Fibroblast of mammary gland (primary cell): ENCODE measurements around the gene RBMS3.
"Not testable (repeated sequence)": the region's sequence is repeated elsewhere in the genome, so short reads cannot be mapped to it uniquely, and the experiment has no call there.

ENCODE experiments used
- DNase-seq: peaks from one replicate; pipeline ENCODE4 v3.0.0-alpha.2; 2010; ENCODE audit warnings: low read depth
- H3K4me3 ChIP-seq: 2 replicates; pipeline ENCODE4 v1.5.1; 2011; ENCODE audit warnings: low read depth, mild to moderate bottlenecking, low read length, moderate library complexity; ENCODE audit not compliant: control insufficient read depth
- TF ChIP-seq, protein P1 (sequence below): conservative IDR thresholded peaks from 2 replicates; pipeline ENCODE4 v1.5.1; 2011; ENCODE audit warnings: low read depth, low read length, inconsistent platforms; ENCODE audit not compliant: control insufficient read depth, insufficient read depth

Gene RBMS3

DNA sequence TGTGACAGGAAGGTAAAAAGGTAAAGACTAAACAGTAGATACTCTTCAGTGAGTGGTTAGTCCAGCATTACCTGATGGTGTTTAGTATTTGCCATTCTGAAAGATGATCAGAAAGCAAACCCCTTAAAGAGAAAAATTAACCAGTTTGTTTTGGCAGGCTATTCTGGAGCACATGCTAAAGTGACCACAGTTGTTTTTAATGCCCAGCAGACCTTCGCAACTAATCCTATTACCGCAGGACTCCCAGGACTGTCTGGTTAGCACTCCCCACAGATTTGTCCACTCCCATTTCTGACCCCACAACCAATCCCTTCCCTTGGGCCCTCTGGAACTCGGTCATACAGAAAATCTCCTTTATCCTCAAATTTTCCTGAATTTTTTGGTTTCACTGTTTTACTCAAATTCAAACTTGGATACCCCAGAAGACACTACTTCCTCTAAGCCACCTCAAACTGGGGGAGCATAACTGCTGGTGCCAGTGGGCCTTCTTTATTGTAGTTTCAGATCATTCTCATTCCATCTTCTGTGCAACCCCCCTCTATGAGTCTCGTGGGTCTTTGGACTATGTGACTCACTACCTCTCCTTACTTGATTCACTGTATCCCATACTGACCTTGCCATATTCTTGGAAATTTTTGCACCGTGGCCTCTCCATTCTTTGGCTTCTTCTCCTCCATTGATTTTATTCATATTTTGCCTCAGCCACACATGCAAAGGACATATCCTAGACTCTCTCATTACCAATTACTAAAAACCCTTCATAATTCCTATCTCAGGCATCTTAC lies 104.4 kb downstream of the RBMS3 start:
- TF ChIP-seq, protein P1, sequence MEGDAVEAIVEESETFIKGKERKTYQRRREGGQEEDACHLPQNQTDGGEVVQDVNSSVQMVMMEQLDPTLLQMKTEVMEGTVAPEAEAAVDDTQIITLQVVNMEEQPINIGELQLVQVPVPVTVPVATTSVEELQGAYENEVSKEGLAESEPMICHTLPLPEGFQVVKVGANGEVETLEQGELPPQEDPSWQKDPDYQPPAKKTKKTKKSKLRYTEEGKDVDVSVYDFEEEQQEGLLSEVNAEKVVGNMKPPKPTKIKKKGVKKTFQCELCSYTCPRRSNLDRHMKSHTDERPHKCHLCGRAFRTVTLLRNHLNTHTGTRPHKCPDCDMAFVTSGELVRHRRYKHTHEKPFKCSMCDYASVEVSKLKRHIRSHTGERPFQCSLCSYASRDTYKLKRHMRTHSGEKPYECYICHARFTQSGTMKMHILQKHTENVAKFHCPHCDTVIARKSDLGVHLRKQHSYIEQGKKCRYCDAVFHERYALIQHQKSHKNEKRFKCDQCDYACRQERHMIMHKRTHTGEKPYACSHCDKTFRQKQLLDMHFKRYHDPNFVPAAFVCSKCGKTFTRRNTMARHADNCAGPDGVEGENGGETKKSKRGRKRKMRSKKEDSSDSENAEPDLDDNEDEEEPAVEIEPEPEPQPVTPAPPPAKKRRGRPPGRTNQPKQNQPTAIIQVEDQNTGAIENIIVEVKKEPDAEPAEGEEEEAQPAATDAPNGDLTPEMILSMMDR: no peak
- H3K4me3 ChIP-seq: no peak overlapping the region
- DNase-seq: peak; percentile 72

DNA sequence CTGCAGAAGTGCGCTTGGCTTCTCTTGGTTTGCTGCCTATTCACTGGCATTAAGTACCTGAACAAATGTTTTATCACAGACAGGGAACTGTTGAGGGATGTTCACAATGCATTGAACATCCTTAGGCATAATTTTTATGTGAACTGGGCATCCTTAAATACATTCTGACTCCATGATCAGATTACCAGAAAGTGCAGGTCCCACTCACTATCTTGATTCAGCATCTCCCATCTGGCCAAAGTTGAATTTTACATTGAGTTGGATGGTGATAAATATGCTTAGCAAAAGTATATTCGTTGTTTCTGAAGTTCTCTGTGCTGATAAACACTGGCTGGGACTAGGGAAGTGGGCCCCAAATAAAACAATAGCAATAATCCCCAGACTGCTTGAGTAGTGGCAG lies 108.5 kb downstream of the RBMS3 start:
- H3K4me3 ChIP-seq: no peak overlapping the region
- DNase-seq: no peak
- TF ChIP-seq, protein P1: no peak

DNA sequence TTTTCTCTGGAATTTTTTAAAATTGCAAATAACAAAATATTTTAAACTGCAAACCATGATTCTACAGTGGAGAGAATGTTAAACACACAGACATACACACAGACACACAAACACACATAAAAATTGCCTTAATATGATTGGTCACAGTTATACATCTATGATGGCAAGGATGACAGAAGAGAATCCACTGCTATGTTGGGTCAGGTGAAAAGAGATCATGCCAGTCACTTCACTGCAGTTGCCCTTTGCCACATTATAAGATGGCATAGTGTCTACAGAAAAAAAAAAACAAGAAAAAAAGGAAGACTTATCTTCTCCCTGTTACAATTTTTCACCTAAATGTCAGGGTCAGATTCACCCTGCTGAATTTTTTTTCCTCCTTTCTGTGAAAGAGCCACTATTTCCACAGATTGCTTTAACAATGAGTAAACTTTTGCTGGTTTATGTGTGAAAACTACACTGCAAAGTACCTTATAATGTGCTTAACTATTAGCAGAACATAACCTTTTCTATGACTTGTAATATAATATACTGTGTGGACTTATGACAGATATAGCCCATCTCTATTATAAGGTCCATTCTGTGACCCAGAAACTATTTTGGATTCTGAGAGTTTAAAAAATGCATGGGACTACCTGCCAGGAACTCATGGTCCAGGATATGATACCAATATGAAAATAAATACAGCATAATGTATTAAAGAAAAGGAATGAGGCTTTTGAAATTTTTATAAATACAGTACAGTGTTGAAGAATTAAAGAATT lies 111.9 kb downstream of the RBMS3 start:
- TF ChIP-seq, protein P1: no peak
- DNase-seq: no peak

DNA sequence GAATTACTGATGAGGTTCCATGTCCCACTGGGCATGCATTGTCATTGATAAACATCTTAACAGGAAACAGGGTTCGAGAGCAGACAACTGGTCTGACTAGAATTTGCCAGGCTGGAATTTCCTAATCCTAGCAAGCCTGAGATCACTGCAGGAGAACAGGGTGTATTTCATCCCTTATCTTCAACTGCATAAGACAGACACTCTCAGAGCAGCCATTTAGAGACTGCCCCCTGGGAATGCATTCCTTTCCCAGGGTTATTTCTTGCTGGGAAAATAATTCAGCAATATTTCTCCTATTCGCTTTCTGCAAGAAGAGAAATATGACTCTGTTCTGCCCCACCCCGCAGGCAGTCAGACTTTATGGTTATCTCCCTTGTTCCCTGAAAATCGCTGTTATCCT lies 113.1 kb downstream of the RBMS3 start:
- DNase-seq, H3K4me3 ChIP-seq: not testable (repeated sequence)

More for the DNA sequence above, 111.9 kb downstream of the RBMS3 start:
- no peak overlapping the region for H3K4me3 ChIP-seq

DNA sequence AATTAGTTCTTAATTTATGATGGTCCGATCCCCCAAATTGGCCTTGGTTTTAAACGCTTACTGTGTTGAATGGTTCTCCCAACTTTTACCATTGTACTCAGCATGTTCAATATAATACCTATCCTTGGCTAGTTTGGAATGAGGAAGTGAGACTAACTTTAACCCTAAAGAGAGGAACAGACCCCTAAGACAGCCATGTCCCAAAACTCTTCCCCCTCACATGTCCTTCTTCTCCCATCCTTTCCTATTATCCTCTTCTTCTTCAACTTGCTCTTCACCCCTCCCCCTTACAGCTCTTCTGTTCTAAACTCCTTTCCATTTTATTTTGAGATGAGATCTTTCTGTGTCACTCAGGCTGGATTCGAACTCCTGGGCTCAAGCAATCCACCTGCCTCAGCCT lies 116.5 kb downstream of the RBMS3 start:
- no peak for DNase-seq
- TF ChIP-seq, protein P1: no peak
- H3K4me3 ChIP-seq: no peak overlapping the region

DNA sequence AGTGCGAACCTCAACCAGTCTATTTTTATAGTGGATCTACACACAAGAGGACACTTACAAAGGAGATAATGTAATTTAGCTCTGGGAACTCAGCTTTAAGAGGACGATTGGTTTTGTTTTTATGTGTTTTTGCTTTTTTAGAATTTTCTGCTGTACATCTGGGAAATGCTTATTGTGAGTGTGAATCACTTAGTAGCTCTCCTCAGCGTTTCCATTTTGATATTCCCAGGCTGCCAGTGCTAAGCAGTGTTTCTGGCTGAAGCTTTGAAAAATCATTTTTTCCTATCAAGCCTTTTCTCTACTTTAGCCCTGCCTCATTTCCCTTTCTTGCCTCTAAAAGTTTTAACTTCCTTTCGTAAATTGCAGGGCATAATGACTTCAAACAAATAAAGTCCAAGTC lies 117.9 kb downstream of the RBMS3 start:
- DNase-seq: no peak
- TF ChIP-seq, protein P1: no peak
- no peak overlapping the region for H3K4me3 ChIP-seq

DNA sequence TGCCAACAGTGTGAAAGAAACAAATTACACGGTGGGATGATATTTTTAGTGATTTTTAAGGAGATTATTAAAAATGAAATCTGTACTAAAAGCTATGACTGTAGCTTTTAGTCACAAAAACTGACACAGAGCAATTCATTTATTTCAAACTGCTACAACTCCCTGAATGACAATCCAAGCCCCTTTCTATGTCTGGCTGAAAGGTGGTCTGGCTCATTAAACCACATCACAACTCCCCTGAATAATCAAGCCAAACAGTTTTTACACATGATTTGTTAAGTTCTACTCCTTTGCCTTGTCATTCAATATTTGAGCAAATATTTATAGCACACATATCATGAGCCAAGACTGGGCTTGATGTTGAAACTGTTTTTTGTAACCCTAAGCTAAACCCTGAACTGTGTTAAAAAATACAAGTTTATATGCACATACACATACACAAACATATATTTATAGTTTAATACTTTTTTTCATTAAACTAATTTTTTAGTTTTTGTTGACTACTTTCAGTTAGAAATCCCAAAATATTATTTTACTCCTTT lies 125.5 kb downstream of the RBMS3 start:
- TF ChIP-seq, protein P1: no peak
- no peak overlapping the region for H3K4me3 ChIP-seq
- DNase-seq: no peak
